Neural progenitor cell (in vitro differentiated cells): ENCODE measurements around the gene DLG2. TPM values are rescaled to one million over a fixed set of nuclear protein-coding genes. Genes with fewer than 3 reads are reported as not detected.

Experiments
- DNase-seq: peaks from one replicate; pipeline ENCODE4 v3.0.0-alpha.2; 2016; ENCODE audit warnings: low spot score
- H2AFZ ChIP-seq: fragments of 200-600 bp; sonication (generic); replicated peaks from 2 replicates; pipeline ENCODE4 v1.6.1; 2016; ENCODE audit warnings: antibody characterized with exemption
- H3F3A ChIP-seq: fragments of 200-600 bp; sonication (generic); 2 replicates; pipeline ENCODE4 v1.6.1; 2016; ENCODE audit warnings: antibody characterized with exemption, low read depth
- H3K27ac ChIP-seq: fragments of 200-600 bp; sonication (generic); 2 replicates; pipeline ENCODE4 v1.5.1; 2016; ENCODE audit warnings: mild to moderate bottlenecking
- H3K27me3 ChIP-seq: fragments of 200-600 bp; sonication (generic); 2 replicates; pipeline ENCODE4 v1.6.1; 2016; ENCODE audit warnings: mild to moderate bottlenecking, moderate library complexity
- H3K36me3 ChIP-seq: fragments of 200-600 bp; sonication (generic); 2 replicates; pipeline ENCODE4 v1.5.1; 2016
- H3K4me1 ChIP-seq: fragments of 200-600 bp; sonication (generic); 2 replicates; pipeline ENCODE4 v1.6.1; 2016; ENCODE audit warnings: mixed run types
- H3K4me2 ChIP-seq: fragments of 200-600 bp; sonication (generic); 2 replicates; pipeline ENCODE4 v1.6.1; 2016
- H3K4me3 ChIP-seq: fragments of 200-600 bp; sonication (generic); 2 replicates; pipeline ENCODE4 v1.5.1; 2016
- H3K79me2 ChIP-seq: fragments of 200-600 bp; sonication (generic); 2 replicates; pipeline ENCODE4 v1.6.1; 2016; ENCODE audit warnings: low read depth
- H3K9ac ChIP-seq: fragments of 200-600 bp; sonication (generic); 2 replicates; pipeline ENCODE4 v1.6.1; 2016
- H3K9me3 ChIP-seq: fragments of 200-600 bp; sonication (generic); 2 replicates; pipeline ENCODE4 v1.5.1; 2016; ENCODE audit warnings: low read depth
- H4K20me1 ChIP-seq: fragments of 200-600 bp; sonication (generic); 2 replicates; pipeline ENCODE4 v1.6.1; 2016; ENCODE audit warnings: low read depth
- H3K27ac Mint-ChIP-seq: 3 replicates; pipeline ENCODE4 v1.8.0; 2021; ENCODE audit warnings: mixed read lengths
- H3K27me3 Mint-ChIP-seq: 2 replicates; pipeline ENCODE4 v1.8.0; 2022; ENCODE audit warnings: low read depth, mild to moderate bottlenecking, inconsistent platforms, moderate library complexity, mixed read lengths; ENCODE audit not compliant: insufficient read depth
- H3K36me3 Mint-ChIP-seq: 3 replicates; pipeline ENCODE4 v1.8.0; 2021; ENCODE audit warnings: mixed read lengths
- H3K4me1 Mint-ChIP-seq: 3 replicates; pipeline ENCODE4 v1.8.0; 2021; ENCODE audit warnings: mixed read lengths
- H3K4me3 Mint-ChIP-seq: 3 replicates; pipeline ENCODE4 v1.8.0; 2021; ENCODE audit warnings: mild to moderate bottlenecking, moderate library complexity, mixed read lengths
- H3K9me3 Mint-ChIP-seq: 3 replicates; pipeline ENCODE4 v1.8.0; 2020; ENCODE audit warnings: mixed read lengths
- CTCF ChIP-seq: fragments of 200-600 bp; sonication (generic); IDR thresholded peaks from 2 replicates; pipeline ENCODE4 v1.5.1; 2017; ENCODE audit warnings: antibody characterized with exemption, mild to moderate bottlenecking
- EZH2 ChIP-seq: fragments of 200-600 bp; sonication (generic); IDR thresholded peaks from 2 replicates; pipeline ENCODE4 v1.6.1; 2017; ENCODE audit warnings: antibody characterized with exemption, mild to moderate bottlenecking, moderate library complexity
- EZH2phosphoT487 ChIP-seq: fragments of 200-600 bp; sonication (generic); IDR thresholded peaks from 2 replicates; pipeline ENCODE4 v1.6.1; 2017; ENCODE audit warnings: antibody characterized with exemption
- total RNA-seq: library from RNA; depleted of rRNA; stranded (reverse); fragments of >200 nt; gene quantifications from 2 replicates; pipeline ENCODE4 v1.2.3, GENCODE V29; 2015; ENCODE audit warnings: low replicate concordance

The DLG2 gene
- total RNA-seq, 1 donor from 2014 or later, result 7.5 TPM

GRCh38 chr11:83630211-83630610 lies 1996.9 kb downstream of the DLG2 start:
- no peak overlapping the region for H3K4me3 Mint-ChIP-seq
- Histone ChIP-seq H4K20me1 (no peaks in the 10 kb centered on the region), H3F3A (no peaks in the 10 kb centered on the region), H2AFZ (no peak overlapping the region), H3K4me3 (no peak overlapping the region), H3K9ac (no peak overlapping the region), H3K79me2 (no peaks in the 10 kb centered on the region), H3K36me3 (no peaks in the 10 kb centered on the region), H3K4me1 (peaks cover 5% of the 10 kb centered on the region), H3K4me2 (no peak overlapping the region), H3K27ac (no peak overlapping the region), H3K27me3 (no peaks in the 10 kb centered on the region), H3K9me3 (no peaks in the 10 kb centered on the region)
- DNase-seq, result no peak
- TF ChIP-seq EZH2 (no peak), EZH2phosphoT487 (no peak), CTCF (no peak)
- peak overlapping the region; percentile 18 for H3K27ac Mint-ChIP-seq
- H3K4me1 Mint-ChIP-seq, result peaks cover 11% of the 10 kb centered on the region
- no peaks in the 10 kb centered on the region for H3K27me3 Mint-ChIP-seq
- H3K9me3 Mint-ChIP-seq, result no peaks in the 10 kb centered on the region
- no peaks in the 10 kb centered on the region for H3K36me3 Mint-ChIP-seq

GRCh38 chr11:83629775-83630174 lies 1997.4 kb downstream of the DLG2 start:
- DNase-seq, result no peak
- Mint-ChIP-seq H3K27ac (no peak overlapping the region), H3K9me3 (no peaks in the 10 kb centered on the region), H3K27me3 (no peaks in the 10 kb centered on the region), H3K4me1 (peaks cover 11% of the 10 kb centered on the region), H3K4me3 (no peak overlapping the region), H3K36me3 (no peaks in the 10 kb centered on the region)
- TF ChIP-seq EZH2phosphoT487 (no peak), EZH2 (no peak), CTCF (no peak)
- Histone ChIP-seq H2AFZ (no peak overlapping the region), H3K4me1 (peaks cover 5% of the 10 kb centered on the region), H3K9me3 (no peaks in the 10 kb centered on the region), H3K27ac (no peak overlapping the region), H3K4me3 (no peak overlapping the region), H3K4me2 (no peak overlapping the region), H3K27me3 (no peaks in the 10 kb centered on the region), H3K79me2 (no peaks in the 10 kb centered on the region), H3F3A (no peaks in the 10 kb centered on the region), H4K20me1 (no peaks in the 10 kb centered on the region), H3K36me3 (no peaks in the 10 kb centered on the region), H3K9ac (no peak overlapping the region)

GRCh38 chr11:83628622-83629355 lies 1998.4 kb downstream of the DLG2 start:
- Mint-ChIP-seq H3K4me1 (peaks cover 11% of the 10 kb centered on the region), H3K27me3 (no peaks in the 10 kb centered on the region), H3K4me3 (no peak overlapping the region), H3K27ac (no peak overlapping the region), H3K36me3 (no peaks in the 10 kb centered on the region), H3K9me3 (no peaks in the 10 kb centered on the region)
- H2AFZ ChIP-seq, result no peak overlapping the region
- H4K20me1 ChIP-seq, result no peaks in the 10 kb centered on the region
- H3K4me3 ChIP-seq, result no peak overlapping the region
- no peak overlapping the region for H3K4me2 ChIP-seq
- no peak overlapping the region for H3K27ac ChIP-seq
- no peaks in the 10 kb centered on the region for H3K27me3 ChIP-seq
- H3K79me2 ChIP-seq, result no peaks in the 10 kb centered on the region
- DNase-seq, result no peak
- no peaks in the 10 kb centered on the region for H3K9me3 ChIP-seq
- no peaks in the 10 kb centered on the region for H3K36me3 ChIP-seq
- H3K9ac ChIP-seq, result no peak overlapping the region
- H3K4me1 ChIP-seq, result peaks cover 5% of the 10 kb centered on the region
- TF ChIP-seq EZH2phosphoT487 (no peak), CTCF (no peak), EZH2 (no peak)
- H3F3A ChIP-seq, result no peaks in the 10 kb centered on the region
